Measurements from ENCODE around the gene SFXN1.
"Not testable (repeated sequence)": the region's sequence is repeated elsewhere in the genome, so short reads cannot be mapped to it uniquely, and the experiment has no call there.

Gene SFXN1

DNA sequence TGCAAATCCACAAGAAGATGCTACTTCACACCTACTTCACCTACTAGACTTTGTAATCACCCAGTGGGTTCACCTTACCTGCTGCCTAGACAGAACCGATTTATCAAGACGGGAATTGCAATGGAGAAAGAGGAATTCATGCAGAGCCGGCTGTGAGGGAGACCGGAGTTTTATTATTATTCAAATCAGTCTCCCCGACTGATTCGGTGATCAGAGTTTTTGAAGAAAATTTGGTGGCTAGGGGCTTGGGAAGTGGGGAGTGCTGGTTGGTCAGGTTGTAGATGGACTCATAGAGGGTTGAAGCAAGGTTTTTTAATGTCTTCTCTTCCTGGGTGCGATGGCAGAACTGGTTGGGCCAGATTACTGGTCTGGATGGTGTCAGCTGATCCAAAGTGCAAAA lies 23.4 kb downstream of the SFXN1 start:
- no peak for DNase-seq

- DNase-seq = not testable (repeated sequence)
Observed at GRCh38 chr5:175507671-175508070, 29.3 kb downstream of the SFXN1 start.

DNA sequence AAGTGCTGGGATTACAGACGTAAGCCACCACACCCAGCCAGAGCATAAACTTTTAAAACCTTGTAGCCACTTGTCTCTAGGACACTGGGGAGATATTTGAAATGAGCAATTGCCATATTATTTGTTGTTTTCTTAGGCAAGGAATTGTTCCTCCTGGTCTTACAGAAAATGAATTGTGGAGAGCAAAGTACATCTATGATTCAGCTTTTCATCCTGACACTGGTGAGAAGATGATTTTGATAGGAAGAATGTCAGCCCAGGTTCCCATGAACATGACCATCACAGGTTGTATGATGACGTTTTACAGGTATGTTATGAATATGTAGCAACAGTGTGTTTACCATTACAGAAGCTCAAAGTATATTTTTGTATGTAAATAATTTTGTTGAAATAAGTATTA lies 30.5 kb downstream of the SFXN1 start:
- DNase-seq = no peak

- no peak for DNase-seq
Observed at GRCh38 chr5:175513297-175513696, 34.9 kb downstream of the SFXN1 start.

DNA sequence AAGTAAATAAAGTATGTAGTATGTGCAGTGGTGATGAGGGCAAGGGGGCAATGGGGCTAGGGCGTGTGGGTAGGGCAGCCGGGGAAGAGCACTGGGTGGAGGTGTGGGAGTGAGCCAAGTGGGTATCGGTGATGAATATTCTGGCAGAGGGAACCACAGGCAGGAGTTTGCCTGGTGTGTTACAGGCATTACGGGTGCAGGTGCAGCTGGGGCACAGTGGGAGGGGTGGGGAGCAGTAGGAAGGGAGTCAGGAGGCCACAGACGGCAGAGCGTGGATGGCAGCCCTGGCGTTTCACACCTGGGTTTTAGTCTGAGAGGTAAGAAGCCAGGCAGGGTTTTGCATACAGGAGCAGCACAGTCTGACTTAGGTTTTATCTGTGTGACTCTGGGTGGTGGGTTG lies 35.4 kb downstream of the SFXN1 start:
- DNase-seq = no peak

DNA sequence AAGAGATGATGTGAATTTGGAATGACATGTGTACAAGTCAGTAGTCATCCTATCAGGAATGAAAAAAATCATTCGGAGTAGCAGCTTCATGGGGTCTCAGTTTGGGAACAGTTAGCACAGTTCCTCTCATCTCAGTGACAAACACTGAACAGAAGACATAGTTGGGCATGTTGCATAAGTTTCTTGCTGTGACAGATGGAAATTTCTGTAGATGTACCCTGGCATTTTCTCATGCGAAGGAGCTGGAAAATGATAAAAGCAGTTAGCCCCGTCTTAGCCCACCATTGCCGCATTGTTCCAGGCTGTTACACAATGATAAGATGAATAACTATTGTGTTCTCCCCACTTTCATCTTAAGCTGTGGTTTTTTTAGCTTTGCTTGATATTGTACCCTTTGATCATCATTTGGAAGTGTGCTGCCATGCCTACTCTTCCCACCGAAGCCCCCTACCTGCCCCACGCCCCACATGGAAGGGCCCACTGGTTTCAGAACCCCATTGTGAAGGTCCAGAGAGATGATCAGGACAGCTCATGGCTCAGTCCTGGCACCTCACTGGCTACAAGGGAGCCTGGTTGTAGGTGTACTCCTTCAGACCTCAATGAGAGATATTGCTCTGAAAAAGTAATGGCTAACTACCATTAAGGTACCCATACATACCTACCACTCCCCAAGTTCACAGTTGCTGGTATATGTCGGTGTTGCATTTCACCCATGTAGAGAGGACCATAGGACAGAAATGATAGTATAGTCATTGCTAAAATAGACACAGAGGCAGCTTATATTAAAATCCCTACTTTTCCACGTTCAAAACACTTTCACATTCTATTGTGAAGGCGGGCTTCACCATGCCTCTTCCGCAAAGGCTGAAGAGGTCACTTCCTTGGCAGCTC lies 38.8 kb downstream of the SFXN1 start:
- no peak for DNase-seq

DNA sequence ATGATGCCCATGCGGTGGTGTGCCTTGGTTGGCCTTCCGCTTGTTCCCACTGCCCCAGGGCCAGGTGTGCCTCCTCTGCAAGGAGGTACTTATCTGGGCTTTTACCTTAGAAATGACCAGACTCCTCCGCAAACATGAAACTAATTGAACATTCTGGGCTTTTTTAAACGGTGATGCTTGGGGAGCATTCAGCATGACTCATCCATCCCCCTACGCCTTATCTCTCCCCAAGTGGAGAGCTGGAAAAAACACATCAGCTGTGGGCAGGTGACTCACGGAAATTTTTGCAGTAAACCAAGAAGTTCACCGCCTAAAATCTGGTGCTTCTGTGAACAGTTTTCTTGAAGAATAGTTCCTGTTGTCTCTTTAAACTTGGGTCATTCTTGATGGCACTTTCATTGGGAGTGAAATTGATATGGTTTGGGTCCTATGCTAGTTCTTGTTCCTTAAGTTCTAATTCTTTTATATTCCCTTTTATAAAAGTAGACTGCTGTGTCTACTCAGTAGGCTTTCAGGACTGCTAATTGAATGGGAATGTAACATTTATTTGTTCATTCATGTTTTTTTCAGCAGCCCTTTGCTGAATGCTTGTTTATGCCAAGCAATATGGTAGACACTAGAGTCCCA lies 39.6 kb downstream of the SFXN1 start:
- peak; percentile 66 for DNase-seq

GRCh38 chr5:175519006-175519405 lies 40.6 kb downstream of the SFXN1 start:
- DNase-seq = no peak

DNA sequence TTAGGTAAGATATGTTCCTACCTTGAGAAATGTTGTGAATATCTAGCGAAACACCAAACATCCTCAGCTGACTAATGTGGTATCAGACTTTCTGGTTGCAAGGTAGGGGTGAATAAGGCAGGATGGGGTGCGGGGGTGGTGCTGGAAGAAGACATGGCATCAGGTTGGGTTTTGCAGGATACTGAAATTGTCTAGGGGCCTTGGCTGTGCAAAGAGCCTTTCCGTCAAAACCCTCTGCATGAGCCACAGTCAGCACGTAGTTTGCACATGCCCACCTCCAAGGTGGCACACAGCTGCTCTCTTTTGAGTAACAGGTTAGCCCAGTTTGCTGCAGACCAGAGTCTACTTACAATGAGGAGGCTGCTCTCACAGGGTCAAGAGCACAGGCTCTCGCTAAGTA lies 42.0 kb downstream of the SFXN1 start:
- DNase-seq = no peak

DNA sequence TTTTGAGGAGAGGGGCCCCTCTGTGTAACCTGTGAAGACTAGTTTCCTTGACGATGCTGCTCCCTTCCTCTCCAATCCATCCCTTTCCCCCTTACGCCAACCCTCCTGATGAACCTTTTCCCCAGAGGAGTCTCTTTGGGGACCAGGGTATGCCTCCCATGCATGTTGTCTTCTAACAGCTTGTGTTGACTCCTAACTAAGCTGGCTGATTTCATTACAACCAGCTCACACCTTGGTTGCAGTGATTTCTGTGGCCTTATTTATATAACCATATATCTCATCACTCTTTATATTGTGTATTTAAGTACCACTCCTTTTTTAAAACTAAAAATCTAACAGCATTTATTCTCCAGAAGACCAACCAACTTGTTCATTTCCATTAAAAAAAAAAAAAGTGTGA lies 42.5 kb downstream of the SFXN1 start:
- no peak for DNase-seq

DNA sequence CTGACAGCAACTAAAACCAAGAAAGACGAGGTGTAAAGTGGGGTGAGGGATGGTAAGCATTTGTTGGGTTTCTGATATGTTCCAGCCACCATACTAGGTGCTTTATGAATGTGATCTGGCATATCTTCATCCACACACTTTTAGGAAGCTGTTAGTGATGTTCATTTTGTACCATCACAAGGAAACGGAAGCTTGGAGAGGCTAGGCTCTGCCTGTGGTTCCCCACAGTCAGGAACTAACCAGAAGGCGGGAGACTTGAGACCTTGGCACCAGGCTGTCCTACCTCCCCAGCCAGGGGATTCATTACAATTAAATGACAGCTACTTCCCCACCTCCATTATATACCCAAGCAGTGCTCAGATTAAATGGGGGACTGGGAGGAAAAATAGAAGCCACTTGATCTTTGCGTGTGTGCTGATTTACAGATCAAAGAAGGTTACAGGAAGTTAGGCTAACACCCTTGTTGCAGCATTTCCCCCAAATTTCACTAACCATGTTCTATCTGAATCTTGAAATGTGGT lies 43.0 kb downstream of the SFXN1 start:
- no peak for DNase-seq

- DNase-seq = no peak
Observed at GRCh38 chr5:175523292-175523691, 44.9 kb downstream of the SFXN1 start.

GRCh38 chr5:175524211-175524610 lies 45.9 kb downstream of the SFXN1 start:
- DNase-seq = no peak

- DNase-seq = no peak
Observed at GRCh38 chr5:175526691-175527090, 48.3 kb downstream of the SFXN1 start.

DNA sequence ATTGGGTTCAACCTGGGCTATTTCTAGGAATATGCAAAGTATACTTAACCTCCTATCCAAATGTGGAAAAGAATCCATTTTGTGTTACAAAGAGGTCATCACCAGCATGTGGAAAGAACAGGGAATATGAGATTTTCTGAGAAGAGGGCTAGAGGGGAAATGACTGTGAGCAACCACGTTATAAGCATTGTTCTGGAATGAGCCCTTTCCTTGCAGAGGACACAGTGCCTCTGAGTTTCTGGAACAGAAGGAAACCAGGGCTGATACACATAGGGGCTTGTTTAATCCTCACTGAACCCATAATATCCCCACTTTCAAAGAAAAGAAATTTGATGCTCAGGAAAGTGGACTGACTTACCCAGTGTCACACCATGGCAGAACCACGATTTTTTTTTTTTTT lies 53.0 kb downstream of the SFXN1 start:
- DNase-seq = no peak

DNA sequence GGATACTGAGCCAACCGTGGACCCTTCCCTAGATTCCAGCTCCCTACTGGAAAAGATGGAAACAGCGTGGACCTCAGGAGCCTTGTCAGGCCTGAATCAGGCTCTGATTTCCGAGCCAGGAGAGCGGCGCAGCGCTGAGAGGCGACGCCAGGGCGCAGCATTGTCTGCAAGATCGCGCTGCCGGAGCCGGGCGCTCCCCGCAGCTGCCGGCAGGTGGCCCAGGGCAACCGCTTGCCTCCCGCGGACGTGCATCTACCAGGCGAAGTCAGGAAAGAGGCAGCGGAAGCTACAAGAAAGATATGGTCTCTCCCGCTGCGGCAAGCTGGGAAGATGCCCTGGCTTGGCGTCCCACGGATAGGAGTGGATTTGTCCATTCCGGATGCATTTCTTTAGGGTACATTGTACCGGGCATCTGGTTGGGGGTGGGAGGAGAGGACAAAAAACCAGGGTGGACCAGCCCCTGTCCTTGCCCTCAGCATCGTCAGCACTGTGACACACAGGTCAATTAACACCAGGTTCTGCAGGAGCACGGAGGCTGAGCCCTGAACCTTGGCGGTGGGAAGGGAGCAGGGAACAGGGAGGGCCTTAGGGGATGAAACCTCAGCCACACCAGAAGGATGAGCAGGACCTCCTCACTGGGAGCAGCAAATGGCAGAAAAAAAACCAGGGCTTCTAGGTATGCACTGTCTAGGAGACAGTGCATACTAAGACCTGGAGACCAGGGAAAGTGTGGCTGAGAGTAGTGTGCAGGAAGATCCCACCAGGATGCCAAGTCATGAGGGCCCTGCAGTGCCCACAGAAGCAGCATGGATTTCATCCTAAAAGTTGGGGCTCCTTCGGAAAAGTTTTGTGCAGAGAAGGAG lies 55.9 kb downstream of the SFXN1 start:
- DNase-seq = peak; percentile 95

GRCh38 chr5:175535331-175535730 lies 57.0 kb downstream of the SFXN1 start:
- DNase-seq = not testable (repeated sequence)

- no peak for DNase-seq
Observed at GRCh38 chr5:175535796-175536195, 57.4 kb downstream of the SFXN1 start.

DNA sequence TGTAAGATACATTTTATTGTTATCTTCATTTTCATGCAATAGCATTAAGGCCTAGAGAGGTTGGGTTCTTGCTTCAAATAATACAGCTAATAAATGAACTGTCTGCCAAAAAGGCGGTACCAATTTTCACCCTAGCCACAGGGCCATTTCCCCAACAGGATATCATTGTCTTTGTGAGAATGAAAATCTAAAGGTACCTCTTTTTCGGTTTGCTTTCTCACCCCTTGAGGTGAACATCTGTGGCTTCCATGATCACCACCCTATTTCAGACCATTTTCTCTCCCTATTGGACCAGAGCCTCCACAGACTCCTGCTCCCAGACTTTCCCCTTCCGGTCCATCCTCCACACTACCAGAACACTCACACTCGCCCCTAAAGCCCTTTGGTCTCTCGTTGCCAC lies 60.2 kb downstream of the SFXN1 start:
- no peak for DNase-seq

- no peak for DNase-seq
Observed at GRCh38 chr5:175539936-175540335, 61.6 kb downstream of the SFXN1 start.

- no peak for DNase-seq
Observed at GRCh38 chr5:175541264-175541663, 62.9 kb downstream of the SFXN1 start.

DNA sequence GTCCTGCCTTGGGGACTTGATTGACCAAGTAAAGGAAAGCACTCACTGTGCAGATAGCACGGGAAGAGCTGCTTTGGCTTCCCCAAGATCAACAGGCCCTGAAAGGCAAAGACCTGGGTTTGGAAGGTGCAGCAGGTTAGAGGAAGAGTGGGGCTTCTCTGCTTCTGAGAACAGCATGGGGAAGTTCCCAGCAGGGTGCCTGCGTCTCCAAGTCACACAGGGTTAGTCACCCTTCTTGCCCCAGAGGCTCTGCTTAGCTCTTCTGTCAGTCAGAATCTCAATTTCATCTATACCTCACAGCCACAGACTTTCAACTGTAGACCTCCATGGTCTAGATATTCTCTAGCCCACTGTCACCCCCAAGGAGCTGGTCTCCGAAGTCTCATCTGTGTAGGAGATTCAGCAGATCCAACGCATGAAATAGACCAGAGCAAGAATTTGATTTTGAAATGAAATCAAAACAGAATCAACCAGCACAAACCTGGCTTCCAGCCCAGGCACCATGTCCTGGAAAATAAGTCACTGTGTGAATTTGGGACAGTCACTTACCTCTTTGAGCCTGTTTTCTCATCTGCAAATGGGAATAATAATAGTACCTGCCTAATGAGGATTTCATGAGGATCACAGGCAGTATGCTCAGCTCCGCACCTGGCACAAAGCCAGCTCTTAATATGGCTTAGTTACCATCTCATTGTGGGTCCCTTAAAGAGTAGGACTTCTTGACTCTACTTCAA lies 64.0 kb downstream of the SFXN1 start:
- no peak for DNase-seq

- DNase-seq = no peak
Observed at GRCh38 chr5:175542966-175543235, 64.5 kb downstream of the SFXN1 start.

Data from islet precursor cell (in vitro differentiated cells).